Hindlimb muscle (tissue), 1 donor: Measurements from ENCODE around the gene MAP3K7CL. TPM values are rescaled to one million over a fixed set of nuclear protein-coding genes. Genes with fewer than 3 reads are reported as not detected.

ENCODE experiments used
- DNase-seq: peaks from one replicate; pipeline ENCODE4 v3.0.0-alpha.2; 2013
- polyA plus RNA-seq: library from polyadenylated mRNA; unstranded; fragments of 120-200 nt; gene quantifications from one replicate; pipeline ENCODE4 v1.2.1, GENCODE V29; 2013; ENCODE audit not compliant: insufficient read length

The MAP3K7CL gene, protein sequence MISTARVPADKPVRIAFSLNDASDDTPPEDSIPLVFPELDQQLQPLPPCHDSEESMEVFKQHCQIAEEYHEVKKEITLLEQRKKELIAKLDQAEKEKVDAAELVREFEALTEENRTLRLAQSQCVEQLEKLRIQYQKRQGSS
- polyA plus RNA-seq, result 74.2 TPM

DNA sequence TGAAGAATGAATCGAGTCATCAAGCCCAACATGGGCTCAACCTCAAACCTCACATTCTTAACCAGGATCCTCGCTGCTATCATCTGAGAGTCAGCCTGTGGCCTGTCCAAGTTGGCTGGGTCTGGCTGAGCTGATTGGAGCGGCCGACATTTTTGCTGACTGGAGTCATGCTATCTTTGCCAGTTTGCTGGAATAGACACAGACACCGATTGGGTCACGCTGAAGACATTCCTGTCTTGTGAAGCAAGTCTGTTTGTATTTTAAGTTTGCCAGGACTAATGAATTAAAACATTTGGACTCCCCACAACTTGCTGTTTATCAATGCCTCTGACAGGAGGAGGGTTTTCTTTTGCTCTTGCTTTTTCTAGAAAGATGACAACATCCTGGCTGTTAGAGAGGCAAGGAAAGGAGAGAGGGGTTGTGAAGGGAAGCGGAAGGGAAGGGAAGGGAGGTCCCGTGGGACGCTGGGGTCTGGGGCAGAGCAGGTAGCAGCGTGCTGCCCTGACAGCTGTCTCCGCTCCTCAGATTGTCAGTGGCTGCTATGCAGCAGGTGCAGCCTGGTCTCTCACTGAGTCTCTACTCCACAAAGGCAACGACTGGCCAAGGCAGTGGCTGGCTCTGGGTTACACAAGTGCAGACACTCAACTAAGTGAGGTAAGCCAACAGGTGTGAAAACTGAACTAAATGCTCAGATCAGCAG lies at the start of gene MAP3K7CL:
Gene MAP3K7CL (plus strand): TSS at position 375 of the 700 bp plus-strand sequence. CDS start 2,701 bp downstream, outside the sequence.
- DNase-seq, result no peak

GRCh38 chr21:29082046-29082815 lies 48.2 kb upstream of the MAP3K7CL start:
- no peak for DNase-seq

DNA sequence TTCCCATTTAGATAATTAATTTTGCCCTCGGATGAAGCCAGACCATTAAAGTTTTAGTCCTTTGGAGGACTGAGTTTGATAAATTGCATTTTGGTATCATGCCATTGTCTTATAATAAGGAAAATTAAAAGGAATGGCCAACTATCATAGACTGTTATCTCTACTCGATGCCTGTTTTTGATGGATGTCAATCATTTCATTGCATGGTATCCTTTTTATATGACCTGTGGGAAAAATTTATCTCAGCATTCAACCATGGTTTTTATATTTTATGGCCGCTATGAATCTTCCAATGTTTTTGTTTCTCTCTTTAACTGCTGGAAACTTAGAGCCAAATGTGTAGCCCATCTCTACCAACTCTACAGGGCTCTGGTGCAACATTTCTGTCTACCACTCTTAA lies 47.1 kb upstream of the MAP3K7CL start:
- no peak for DNase-seq

DNA sequence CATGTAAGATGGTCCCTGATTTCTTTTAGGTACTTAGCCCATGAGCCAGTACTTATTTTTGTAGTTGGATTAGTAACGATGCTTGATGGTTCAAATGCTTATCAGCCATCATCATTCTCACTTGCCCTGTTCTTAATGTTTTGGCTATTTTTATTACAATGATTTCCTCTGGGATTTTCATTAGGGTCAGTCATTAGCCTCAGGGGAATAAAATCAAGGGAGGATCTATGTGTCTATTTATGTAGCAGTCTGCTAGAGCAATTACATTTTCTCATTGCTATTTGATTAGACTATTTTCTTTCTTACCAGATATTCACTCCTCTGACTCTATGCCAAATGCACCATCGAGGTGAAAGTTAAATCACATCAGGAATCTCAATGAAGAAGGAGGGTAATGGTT lies 46.1 kb upstream of the MAP3K7CL start:
- DNase-seq, result no peak

- no peak for DNase-seq
Measured at GRCh38 chr21:29085106-29085752, 45.2 kb upstream of the MAP3K7CL start.

DNA sequence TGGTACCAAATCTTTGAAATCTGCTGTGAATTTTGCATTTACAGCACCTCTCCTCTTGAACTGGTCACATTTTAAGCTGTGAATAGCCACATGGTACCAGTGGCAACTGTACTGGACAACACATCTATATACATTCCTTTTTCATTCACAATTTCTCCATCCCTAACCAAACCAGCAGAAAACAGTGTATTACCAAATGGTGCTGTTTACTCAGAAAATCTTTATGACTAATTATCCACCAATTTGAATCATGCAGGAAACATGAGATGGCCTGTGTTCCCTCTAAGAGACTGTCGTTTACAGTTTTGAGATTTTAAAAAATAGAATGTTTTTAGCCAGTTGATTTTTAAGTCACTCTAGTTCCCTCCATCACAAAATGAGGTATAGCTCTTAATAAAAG lies 39.4 kb upstream of the MAP3K7CL start:
- no peak for DNase-seq

GRCh38 chr21:29092102-29092959 lies 38.1 kb upstream of the MAP3K7CL start:
- no peak for DNase-seq

DNA sequence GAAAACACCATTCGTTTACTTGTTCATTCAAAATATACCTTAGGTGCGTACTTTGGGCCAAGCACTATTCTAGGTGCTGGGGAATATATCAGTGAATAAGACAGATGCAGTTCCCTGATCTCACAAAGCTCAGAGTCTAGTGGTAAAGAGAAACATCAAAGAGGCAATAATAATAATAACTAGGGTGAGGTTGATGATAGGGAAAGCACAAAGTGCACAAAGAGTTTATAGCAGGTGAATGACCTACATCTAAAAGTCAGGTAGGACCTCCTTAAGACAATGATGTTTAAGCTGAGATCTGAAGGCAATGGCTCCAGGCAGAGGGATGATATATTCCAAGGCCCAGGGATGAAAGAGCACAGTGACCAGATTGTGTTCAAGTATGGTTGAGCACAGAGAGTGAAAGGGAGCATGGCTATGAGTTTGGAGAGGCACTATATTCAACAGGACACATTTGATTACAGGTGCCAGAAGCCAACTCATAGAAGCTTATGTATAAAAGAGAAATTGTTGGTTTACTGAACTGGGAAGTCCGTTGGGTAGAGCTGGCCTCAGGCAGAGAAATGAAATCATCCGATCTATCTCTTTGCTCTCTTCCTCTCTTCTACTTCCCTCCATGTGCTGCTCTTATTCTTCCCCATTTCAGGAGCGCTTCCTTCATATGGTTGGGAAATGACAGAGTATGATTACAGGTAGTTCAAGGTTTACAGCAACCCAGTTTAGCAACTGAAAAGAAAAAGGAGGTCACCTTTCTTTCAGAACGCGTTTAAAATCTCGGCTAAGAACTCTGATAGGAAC lies 34.0 kb upstream of the MAP3K7CL start:
- no peak for DNase-seq

DNA sequence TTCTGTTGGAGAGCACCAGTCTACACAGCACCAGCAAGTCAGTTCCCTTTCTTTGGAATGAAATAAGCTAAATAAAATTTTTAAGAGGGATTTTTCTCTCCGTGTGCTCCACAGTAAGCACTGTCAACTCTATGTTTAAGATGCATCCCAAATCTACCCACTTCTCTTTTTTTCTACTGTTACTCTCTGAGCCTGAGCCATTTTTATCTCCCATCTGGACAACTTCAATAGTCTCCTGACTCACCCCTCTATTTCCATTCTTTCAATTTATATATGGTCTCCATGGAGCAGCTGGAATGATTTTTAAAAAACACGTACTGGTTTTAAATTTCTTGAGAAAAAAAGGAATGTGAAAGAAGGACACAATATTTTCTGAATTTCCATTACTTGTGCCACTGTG lies 32.3 kb upstream of the MAP3K7CL start:
- DNase-seq, result no peak

GRCh38 chr21:29102791-29103257 lies 27.6 kb upstream of the MAP3K7CL start:
- no peak for DNase-seq

DNA sequence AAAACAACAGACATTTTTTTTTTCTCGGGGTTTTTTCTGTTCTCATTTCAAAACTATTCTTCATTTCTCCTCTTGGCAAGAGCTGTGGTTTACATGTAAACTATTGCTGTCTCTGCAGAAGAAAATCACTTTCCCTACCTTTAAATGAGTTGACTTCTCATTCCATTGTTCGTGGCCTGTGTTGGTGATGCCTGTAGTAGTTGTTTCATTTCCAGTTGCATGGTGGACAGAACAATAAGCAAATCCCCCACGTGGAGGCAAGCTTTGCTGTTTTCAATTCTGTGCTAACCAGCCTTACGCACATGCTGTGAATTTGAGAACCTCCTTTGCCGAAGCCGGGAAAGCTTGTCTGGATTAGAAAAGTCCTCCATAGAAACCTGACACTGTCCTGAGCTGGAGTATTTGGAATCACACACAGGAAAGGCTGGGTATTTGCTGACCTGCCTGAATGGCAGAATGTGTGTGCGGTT lies 26.2 kb upstream of the MAP3K7CL start:
- no peak for DNase-seq

DNA sequence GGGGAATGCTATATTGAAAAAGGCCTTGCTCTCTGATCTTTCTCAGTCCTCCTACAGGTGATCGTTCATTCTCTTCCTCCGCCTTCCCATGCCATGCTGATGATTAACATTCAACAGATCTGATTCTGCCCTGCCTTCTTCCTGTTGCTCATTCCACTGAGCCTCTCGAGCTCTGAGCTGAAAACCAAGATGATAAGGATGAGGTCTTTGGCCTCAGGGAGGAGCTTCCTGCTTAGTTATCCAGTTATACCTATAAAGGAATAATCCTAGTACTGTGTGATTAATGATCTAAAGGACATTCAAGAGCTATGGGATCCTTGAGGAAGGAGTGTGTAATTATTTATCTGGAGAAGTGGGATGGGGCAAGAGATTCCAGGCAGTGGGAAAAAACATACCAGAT lies 25.2 kb upstream of the MAP3K7CL start:
- DNase-seq, result no peak

DNA sequence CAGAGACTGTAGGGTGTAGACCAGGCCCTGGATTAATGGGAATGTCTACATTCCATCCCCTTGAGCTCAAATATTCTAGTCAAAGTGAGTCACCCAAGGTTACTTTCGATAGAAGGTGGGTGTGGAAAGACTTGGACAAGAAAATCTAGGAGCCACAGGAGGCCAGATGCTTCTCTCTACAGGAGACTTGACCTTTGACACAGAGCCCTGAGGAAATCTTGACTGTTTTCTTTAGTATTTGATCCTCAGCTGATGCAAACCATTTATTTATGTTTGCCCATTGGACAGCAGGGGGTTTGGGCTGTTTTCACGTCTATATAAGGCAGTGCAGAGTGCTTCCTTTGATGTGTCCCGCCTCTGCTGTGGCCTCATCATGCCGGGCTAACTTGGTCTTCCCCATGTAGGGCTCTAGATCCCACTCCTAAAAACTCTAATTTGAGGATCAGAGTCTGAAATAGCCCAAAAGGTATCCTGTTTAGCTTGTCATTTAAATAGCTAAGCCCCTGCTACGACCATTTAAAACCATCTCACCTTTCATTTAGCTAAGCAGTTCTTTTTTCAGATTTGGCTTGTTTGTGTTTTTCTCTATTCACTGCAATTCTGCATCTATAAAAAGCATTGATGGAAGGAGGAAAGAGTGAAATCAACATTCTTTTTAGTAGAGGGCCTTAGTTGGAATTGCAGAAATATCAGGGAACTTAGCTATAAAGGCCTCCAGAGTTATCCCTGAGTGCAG lies 15.5 kb upstream of the MAP3K7CL start:
- DNase-seq, result no peak

- DNase-seq, result no peak
Measured at GRCh38 chr21:29115899-29116298, 14.5 kb upstream of the MAP3K7CL start.

DNA sequence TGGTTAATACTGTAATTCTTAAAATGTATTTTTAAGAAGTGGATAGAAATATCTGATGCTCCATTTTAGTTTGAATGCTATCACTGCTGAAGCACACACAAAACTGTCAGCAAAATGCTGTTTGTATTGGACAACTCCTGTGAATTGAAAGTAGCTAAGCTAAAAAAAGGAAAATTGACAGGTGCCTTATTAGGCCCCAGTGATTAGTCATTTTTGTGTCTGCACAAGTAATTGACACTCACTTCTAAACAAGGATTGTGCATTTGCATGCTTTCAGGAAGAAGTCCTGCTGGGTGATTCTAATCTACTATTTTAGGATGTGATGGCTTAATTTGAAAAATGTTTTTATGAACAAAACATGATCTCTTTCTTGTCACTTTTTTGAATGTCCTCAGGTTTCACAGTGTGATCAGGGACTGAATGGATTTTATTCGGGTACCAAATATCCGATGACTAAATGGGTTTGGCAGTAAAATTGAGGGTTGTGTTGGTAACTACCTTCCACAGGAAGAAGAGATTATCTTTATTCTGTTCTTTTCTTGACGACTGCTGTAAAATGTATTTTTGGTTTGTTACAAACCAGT lies 13.0 kb upstream of the MAP3K7CL start:
- DNase-seq, result no peak

DNA sequence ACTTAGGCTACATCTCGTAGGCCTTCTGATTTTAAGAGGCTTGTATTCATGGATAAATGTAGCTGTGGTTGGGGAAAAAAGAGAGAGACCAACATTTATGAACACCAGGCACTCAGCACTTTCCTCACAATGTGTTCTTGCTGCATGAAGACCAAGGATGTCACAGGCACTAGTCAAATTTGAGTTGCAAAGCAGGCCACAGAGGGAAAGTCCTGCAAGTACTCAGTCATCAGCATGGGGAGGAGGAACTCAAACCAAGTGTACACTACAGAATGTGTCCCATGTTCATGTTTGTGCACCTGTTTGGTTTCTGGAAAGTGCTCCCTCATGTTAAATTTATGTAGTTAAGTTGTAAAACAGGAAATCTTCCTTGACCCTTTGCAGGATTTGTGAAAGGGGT lies 8.7 kb upstream of the MAP3K7CL start:
- DNase-seq, result no peak

GRCh38 chr21:29124645-29125044 lies 5.8 kb upstream of the MAP3K7CL start:
- DNase-seq, result no peak

DNA sequence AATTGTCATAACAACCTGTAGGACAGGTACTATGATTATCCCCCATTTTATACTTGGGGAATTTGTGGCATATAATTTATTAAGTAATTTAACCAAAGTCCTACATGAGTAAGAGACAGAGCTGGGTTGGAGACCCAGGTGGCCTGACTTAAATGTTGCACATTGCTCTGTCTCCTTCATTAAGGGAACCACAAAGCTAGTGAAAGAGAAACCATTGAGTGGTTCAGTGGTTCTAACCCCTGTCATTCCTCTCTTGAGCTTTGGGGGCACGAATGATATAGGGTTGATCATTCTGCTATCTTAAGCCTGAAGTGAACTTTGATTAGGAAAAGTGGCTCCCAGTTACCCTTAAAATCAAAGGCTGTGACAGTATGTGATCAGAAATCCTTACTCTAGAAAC lies 5.3 kb upstream of the MAP3K7CL start:
- DNase-seq, result no peak

DNA sequence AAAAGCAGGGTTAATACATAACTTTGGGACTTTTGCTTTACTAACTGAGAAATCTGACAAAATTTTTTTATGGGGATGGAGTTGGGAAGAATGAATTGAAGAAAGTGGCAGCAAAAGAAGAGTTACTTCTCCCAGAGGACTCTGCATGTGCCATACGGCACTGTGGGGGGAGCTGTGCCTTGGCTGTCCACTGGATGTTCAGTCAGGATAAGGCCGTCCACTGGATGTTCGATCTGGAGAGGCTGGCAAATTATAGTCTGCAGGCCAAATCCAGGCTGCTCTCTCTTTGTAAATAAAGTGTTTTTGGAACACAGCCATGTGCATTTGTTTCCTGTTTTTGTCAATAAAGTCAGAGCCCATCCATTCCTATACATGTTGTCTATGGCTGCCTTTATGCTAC lies 4.5 kb upstream of the MAP3K7CL start:
- DNase-seq, result no peak

GRCh38 chr21:29133241-29133640 lies 2.8 kb downstream of the MAP3K7CL start:
- no peak for DNase-seq
